CD4-positive, alpha-beta T cell treated with Interleukin-10 for 1 hour (primary cell): ENCODE measurements around the gene KRT73.
"Not testable (repeated sequence)": the region's sequence is repeated elsewhere in the genome, so short reads cannot be mapped to it uniquely, and the experiment has no call there.

Source experiments
- DNase-seq: peaks from one replicate; pipeline ENCODE4 v3.0.0-alpha.2; 2020

Gene KRT73

GRCh38 chr12:52600071-52600470 lies 18.3 kb downstream of the KRT73 start:
- no peak for DNase-seq

DNA sequence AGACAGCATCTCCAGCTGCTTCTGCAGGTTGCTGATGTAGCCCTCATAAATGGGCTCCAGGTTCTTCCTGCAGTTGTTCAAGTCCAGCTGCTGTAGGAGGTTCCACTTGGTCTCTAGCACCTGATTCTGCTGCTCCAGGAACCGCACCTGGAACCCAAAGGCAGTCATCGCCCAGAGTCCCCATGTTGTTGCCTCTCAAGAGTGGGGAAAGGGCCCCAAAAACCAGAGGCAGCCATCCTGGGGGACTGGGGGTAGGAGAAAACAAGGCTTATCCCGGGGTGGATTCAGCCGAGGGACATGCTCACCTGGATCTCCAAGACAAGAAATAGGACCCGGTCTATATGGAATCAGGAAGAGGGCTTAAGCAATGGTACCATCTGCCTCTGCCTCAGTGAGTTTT lies 19.4 kb downstream of the KRT73 start:
- no peak for DNase-seq

DNA sequence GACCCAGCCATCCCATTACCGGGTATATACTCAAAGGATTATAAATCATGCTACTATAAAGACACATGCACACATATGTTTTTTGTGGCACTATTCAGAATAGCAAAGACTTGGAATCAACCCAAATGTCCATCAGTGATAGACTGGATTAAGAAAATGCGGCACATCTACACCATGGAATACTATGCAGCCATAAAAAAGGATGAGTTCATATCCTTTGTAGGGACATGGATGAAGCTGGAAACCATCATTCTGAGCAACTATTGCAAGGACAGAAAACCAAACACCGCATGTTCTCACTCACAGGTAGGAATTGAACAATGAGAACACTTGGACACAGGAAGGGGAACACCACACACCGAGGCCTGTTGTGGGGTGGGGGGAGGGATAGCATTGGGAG lies 24.1 kb downstream of the KRT73 start:
- DNase-seq, result not testable (repeated sequence)

GRCh38 chr12:52591521-52591920 lies 26.8 kb downstream of the KRT73 start:
- DNase-seq, result no peak

GRCh38 chr12:52590021-52590420 lies 28.3 kb downstream of the KRT73 start:
- no peak for DNase-seq

- no peak for DNase-seq
Observed at GRCh38 chr12:52587563-52587962, 30.8 kb downstream of the KRT73 start.

DNA sequence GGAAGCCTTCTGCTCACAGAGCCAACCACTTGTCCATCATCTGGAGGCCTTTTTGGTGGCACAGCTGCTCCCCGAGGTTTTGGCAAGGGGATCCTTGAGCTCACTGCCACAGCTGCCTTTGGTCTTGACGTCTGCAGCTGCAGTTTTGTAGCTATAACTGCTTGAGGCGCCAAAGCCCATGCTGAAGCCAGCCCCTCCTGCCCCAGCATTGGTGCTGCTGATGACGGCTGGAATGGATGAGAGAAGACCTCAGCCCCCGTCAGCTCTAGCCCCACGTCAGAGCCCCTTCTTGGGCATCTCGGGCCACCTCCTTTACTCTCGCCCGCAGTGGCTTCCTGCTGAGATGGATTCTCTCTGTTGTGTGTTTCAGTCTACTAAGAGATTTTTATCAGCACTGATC lies 32.4 kb downstream of the KRT73 start:
- peak; percentile 54 for DNase-seq

DNA sequence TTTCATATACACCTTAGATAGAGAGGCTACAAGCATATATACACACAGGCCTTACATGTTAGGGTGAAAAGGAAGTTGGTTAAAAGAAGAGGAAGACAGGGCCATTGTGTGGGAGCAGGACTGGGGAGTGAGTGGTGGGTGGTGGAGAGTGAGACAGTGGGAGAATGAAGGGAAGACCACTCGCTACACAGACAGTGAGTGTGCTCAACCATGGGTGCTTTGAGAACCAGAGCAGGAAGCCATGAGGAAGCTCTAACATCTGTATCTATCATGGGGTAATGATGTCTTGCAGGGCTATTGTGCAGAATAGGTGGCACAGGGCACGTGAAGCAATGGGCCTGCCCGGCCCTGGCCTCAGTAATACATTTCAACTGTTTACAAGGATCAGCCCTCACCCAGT lies 33.3 kb downstream of the KRT73 start:
- DNase-seq, result no peak

GRCh38 chr12:52584156-52584682 lies 34.1 kb downstream of the KRT73 start:
- no peak for DNase-seq

GRCh38 chr12:52582971-52583456 lies 35.3 kb downstream of the KRT73 start:
- DNase-seq, result peak; percentile 69

- no peak for DNase-seq
Observed at GRCh38 chr12:52582486-52582885, 35.9 kb downstream of the KRT73 start.

DNA sequence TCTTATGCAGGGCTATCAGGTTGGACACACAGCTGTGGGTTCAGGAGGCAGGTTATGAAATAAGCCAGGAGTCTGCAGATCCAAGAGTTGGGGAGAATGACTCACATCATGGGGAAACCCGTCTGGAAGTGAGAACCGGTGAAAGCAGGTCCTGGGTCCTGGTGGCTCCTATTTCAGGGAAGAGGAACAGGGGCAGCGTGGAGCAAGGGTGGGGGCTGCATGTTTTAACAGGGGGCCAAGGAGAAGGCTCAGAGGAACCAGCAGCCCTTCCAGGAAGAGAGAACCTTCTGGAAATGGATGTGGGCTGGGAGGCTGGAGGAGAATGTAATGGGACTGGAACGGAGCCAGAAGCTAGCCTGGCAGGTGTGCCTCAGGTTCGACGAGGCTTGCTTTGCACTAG lies 36.9 kb downstream of the KRT73 start:
- no peak for DNase-seq

DNA sequence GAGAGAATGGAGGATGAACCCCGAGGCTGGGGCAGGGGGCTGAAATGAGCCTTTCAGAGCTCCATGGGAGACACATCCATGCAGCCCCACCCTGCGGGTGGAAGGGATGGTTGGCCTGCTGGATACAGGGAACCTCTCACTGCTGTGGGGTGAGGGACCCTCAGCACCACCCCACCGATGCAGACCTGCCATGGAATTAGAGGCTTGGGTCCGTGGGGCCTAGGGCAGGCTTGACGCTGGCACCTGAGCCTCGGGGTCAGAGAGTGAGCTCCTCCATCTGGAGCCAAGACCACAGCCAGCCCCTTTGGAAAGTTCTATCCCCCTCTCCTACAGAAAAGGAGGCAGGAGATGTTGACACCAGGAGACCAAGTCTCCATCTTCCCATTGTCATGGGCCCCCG lies 37.3 kb downstream of the KRT73 start:
- DNase-seq, result no peak

DNA sequence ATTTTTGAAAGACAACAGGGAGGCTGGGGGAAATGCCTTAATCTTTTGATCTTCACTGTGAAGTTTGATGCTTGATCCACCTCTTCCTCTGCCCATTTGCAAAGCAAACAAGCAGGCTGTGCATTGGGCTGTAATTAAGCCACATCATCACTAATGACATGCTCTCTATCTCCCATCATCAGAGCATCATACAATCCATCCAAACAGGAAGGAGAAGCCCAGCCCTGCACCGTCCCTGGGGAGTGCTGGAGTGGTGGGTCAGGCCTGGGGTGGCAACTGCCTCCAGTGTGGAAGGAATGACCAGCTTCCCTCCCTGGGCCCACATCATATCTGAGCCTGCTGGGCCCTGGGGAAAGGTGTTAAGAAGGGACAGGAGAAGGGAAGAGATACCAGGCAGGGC lies 37.9 kb downstream of the KRT73 start:
- DNase-seq, result no peak

DNA sequence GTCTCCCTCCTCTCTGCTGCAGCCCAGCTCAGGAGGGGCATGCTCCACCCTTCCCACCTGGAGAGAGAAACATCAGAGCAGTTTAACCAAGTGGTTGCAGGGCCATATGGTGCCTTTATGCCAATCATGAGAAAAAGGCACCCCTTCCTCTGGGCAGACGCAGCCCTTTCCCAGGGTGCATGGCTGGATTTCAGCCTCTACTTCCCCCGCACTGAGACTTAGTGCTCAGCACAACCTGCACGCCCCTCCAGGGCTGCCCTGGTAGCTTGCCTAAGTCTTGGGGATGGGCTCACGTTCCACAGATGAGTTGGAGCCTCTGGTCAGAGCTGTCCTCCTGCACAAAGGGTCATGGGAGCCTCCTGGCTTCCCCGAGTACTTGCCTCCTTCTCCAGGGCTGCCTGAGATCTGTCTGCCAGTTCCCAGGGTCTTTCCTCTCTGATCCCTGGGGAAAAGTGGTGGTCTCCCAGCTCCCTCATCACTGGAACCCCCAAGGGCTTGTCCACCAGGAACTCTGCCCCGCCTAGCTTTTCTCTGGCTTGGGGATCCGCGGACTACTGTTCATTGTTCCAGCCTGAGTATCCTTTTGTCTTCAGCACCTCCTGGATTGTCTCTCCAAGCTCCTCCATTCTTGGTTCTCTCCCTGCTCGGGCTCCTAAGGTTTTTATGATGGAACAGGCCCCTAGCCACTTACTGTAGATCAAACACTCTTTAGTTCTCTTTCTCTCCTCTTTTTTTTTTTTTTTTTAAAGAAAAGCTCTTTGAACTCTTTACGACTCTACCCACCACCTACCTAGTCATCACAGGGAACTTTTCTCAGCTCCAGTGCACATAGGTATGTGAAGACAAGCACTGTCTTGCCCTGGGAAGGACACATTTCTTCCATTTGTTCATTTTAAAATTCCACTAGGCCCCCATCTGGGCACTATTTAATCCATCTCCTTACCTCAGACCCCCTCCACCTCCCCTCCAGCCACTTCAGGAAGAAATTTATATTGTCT lies 38.6 kb downstream of the KRT73 start:
- no peak for DNase-seq

DNA sequence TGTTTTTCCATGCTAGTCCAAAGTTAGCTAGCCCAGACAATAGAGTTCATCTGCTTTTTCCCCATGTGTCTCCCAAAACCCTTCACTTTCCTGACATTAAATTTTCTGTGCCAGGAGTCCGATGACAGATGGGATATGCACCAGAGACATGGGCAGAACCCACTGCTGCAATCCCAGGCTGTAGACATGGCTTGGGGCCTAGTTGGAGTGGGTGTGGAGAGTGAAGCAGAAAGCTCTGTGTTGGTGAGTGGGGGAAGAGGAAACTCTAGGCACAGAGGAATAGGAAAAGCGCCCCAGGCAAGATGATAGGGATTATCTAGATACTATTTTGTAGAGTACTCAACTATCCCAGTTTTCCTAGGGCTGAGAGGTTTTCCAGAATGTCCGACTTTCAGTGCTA lies 39.9 kb downstream of the KRT73 start:
- no peak for DNase-seq

GRCh38 chr12:52577316-52577715 lies 41.0 kb downstream of the KRT73 start:
- no peak for DNase-seq

DNA sequence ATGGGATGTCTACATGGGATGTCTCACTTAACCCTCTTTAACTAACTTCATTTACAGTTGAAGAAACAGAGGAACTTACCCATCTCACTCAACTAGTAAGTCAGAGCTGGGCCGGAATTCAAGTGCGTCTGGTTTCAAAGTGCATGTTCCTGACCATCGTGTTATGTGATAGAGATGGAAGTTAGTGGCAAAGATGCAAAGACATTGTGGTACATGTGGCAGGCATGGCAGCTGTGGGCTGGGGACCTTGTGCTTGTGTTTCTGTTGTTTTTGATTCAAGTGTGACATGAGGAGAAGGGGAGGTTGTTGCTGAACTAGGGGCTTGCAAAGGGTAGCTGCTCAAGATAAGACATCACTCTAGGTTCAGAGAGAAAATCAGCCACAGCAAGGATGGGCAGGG lies 42.4 kb downstream of the KRT73 start:
- DNase-seq, result no peak

- DNase-seq, result no peak
Observed at GRCh38 chr12:52575256-52575655, 43.1 kb downstream of the KRT73 start.

GRCh38 chr12:52573743-52574142 lies 44.6 kb downstream of the KRT73 start, which contains the start of gene KRT74:
KRT74 (minus strand) TSS chr12:52573843; CDS start chr12:52573777, 66 bp downstream.
- no peak for DNase-seq

- DNase-seq, result no peak
Observed at GRCh38 chr12:52573306-52573705, 45.1 kb downstream of the KRT73 start.

GRCh38 chr12:52570511-52570910 lies 47.8 kb downstream of the KRT73 start:
- DNase-seq, result no peak

DNA sequence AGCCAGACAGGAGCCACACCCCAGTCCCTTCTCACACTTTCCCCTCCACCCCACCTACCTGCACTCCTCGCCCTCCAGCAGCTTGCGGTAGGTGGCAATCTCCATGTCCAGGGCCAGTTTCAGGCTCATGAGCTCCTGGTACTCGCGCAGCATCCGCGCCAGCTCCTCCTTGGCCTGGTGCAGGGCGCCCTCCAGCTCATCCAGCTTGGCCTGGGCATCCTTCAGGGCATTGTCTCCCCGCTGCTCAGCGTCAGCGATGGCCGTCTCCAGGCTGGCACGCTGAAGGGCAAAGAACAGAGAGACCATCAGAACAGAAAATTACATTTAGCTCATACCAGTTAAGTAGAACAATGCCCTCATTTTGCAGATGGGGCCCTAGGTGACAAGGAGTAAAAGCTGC lies 50.2 kb downstream of the KRT73 start:
- no peak for DNase-seq

GRCh38 chr12:52566847-52567291 lies 51.5 kb downstream of the KRT73 start:
- DNase-seq, result peak; percentile 76
